HG02870 (cell line): ENCODE measurements around the gene ACVR1C.
"Not testable (repeated sequence)": the region's sequence is repeated elsewhere in the genome, so short reads cannot be mapped to it uniquely, and the experiment has no call there.

Experiments used
- ATAC-seq: cut with Tn5 transposase; IDR thresholded peaks from one replicate; pipeline ENCODE4 v1.9.1; 2021; ENCODE audit warnings: mild to moderate bottlenecking, moderate library complexity; ENCODE audit not compliant: unreplicated experiment

The ACVR1C gene

GRCh38 chr2:157587576-157587975 is 41.1 kb downstream of the ACVR1C start:
- no peak for ATAC-seq

GRCh38 chr2:157574165-157574564 is 54.5 kb downstream of the ACVR1C start:
- no peak for ATAC-seq

- ATAC-seq = peak; percentile 65
These were observed 55.9 kb downstream of the ACVR1C start for GRCh38 chr2:157572725-157573124.

GRCh38 chr2:157566623-157567022 is 62.0 kb downstream of the ACVR1C start:
- ATAC-seq = not testable (repeated sequence)

- ATAC-seq = not testable (repeated sequence)
These were observed 62.6 kb downstream of the ACVR1C start for GRCh38 chr2:157566113-157566512.

- no peak for ATAC-seq
These were observed 63.1 kb downstream of the ACVR1C start for GRCh38 chr2:157565550-157565949.

- ATAC-seq = no peak
These were observed 68.8 kb downstream of the ACVR1C start for GRCh38 chr2:157559890-157560289.

GRCh38 chr2:157559461-157559860 is 69.2 kb downstream of the ACVR1C start:
- no peak for ATAC-seq

GRCh38 chr2:157559061-157559460 is 69.6 kb downstream of the ACVR1C start:
- ATAC-seq = no peak

- no peak for ATAC-seq
These were observed 70.9 kb downstream of the ACVR1C start for GRCh38 chr2:157557770-157558169.

- no peak for ATAC-seq
These were observed 88.6 kb downstream of the ACVR1C start for GRCh38 chr2:157540102-157540501.

- no peak for ATAC-seq
These were observed 90.6 kb downstream of the ACVR1C start for GRCh38 chr2:157538064-157538463.

- ATAC-seq = no peak
These were observed 91.8 kb downstream of the ACVR1C start for GRCh38 chr2:157536815-157537214.

GRCh38 chr2:157528963-157529751 is 99.5 kb downstream of the ACVR1C start:
- ATAC-seq = no peak

- no peak for ATAC-seq
These were observed 102.6 kb downstream of the ACVR1C start for GRCh38 chr2:157526070-157526469.

GRCh38 chr2:157523270-157524247 is 105.1 kb downstream of the ACVR1C start:
- no peak for ATAC-seq

GRCh38 chr2:157514966-157515365 is 113.7 kb downstream of the ACVR1C start:
- not testable (repeated sequence) for ATAC-seq

GRCh38 chr2:157509744-157510143 is 118.9 kb downstream of the ACVR1C start:
- no peak for ATAC-seq

- peak; percentile 59 for ATAC-seq
These were observed 120.0 kb downstream of the ACVR1C start for GRCh38 chr2:157508676-157509075.

GRCh38 chr2:157506586-157506985 is 122.1 kb downstream of the ACVR1C start:
- no peak for ATAC-seq

GRCh38 chr2:157504623-157505022 is 124.0 kb downstream of the ACVR1C start:
- no peak for ATAC-seq

GRCh38 chr2:157501026-157501425 is 127.6 kb downstream of the ACVR1C start:
- no peak for ATAC-seq
